ENCODE results near the gene RPS3. TPM values are rescaled to one million over a fixed set of nuclear protein-coding genes. Genes with fewer than 3 reads are reported as not detected.

The RPS3 gene
- total RNA-seq, 4 donors from 2014 or later: 1,101 to 2,606 (median 1,579) TPM

DNA sequence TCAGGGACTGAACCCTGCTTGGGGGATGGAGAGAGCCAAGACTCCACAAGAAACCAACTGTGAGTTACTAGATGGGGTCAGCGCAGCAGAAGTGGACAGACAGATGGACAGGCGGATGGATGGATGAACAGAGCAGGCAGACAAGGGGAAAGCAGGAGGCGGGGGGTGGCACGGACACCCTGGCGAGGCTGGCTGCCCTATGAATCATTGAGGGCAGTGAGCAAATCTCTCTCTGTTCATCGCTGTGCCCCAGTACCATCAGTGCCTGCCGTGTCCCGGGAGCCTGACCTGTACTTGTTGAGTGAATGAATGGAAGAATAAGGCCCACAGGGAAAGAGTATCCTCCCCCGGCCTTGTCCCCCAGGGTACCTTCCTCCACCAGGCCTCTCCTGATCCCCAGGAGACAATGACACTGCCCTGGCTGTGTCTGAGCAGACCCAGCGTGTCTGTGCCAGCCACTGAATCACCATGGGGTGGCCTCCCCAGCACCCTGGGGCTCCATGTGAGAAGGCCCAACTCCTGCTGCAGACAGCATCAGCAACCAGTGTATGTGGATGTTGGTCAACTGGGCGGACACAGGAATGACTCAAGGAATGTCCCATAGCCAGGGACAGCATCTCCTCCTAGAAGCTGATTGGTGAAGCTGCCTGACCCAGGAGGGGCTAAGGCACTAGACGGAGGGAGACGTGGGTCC lies 38.8 kb downstream of the RPS3 start:
- TF ChIP-seq POLR2A (IDR thresholded peaks at IDR 0.05): no peak
- TF ChIP-seq, protein P1, sequence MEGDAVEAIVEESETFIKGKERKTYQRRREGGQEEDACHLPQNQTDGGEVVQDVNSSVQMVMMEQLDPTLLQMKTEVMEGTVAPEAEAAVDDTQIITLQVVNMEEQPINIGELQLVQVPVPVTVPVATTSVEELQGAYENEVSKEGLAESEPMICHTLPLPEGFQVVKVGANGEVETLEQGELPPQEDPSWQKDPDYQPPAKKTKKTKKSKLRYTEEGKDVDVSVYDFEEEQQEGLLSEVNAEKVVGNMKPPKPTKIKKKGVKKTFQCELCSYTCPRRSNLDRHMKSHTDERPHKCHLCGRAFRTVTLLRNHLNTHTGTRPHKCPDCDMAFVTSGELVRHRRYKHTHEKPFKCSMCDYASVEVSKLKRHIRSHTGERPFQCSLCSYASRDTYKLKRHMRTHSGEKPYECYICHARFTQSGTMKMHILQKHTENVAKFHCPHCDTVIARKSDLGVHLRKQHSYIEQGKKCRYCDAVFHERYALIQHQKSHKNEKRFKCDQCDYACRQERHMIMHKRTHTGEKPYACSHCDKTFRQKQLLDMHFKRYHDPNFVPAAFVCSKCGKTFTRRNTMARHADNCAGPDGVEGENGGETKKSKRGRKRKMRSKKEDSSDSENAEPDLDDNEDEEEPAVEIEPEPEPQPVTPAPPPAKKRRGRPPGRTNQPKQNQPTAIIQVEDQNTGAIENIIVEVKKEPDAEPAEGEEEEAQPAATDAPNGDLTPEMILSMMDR (IDR thresholded peaks at IDR 0.05): no peak
- intact Hi-C loops (cut with DNase I): no loop called here
- Histone ChIP-seq H3K4me3 (no peak overlapping the region), H3K27me3 (peaks cover 0 to 48% (median 0%) of the 10 kb centered on the region in 4 donors), H3K27ac (no peak overlapping the region), H3K9me3 (no peaks in the 10 kb centered on the region), H3K36me3 (no peaks in the 10 kb centered on the region), H3K4me1 (peaks cover 0 to 15% (median 0%) of the 10 kb centered on the region in 3 donors)
- no peak for DNase-seq
- WGBS, 2 donors: 81 to 82% methylated on average over 9 to 11 of the region's 13 CpGs

DNA sequence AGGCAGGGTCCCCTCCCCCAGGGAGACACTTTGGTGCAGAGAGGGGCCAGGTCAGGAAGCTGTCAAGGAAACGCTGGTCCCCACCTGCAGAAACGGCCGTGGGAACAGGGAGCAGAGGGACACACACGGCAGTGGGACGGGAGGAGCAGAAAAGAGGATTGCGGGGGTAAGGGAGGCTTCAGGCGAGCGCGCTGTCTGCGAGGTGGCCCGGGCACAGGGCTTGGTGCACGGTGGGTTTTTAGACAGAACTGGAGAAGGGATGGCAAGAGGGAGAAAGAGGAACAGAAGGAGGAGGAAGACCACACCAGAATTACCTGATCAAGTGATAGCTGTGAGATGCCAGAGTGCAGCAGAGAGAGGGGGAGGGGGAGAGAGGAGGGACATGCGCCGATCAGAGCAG lies 39.7 kb downstream of the RPS3 start:
- H3K27ac ChIP-seq: no peak overlapping the region
- no peak for DNase-seq
- WGBS, 2 donors: 76 to 78% methylated on average over 14 of the region's 14 CpGs

DNA sequence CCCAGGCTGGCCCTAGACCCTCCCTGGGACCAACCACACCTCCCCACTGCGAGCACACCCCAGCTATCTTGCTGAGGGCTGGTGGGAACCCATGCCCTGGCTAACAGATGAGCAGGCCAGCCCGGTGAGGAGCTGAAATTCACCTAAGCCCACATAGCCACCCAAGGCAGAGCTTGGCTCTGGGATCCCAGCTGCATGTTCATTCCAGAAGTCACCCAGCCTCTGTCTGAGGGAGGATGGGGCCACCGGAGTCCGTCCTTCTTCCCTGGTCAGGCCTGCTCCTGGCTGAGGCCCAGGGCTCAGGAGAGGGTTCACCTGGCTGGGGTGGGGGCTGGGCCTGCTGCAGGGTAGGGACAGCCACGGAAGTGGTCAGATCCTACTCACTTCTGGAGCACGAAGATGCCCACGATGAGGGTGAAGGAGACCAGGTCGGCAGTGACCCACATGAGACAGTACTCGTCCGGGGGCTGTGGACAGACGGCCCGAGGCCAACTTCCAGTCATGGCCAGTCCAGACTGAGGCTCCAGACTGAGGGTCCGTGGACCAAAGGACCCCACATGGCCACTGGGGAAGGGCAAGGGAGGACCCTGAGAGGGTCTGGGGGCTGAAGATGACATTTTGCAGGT lies 40.3 kb downstream of the RPS3 start:
- Histone ChIP-seq H3K27ac (no peak overlapping the region), H3K36me3 (no peaks in the 10 kb centered on the region), H3K9me3 (no peaks in the 10 kb centered on the region), H3K4me1 (peaks cover 0 to 15% (median 0%) of the 10 kb centered on the region in 3 donors), H3K4me3 (no peak overlapping the region), H3K27me3 (peaks cover 0 to 51% (median 0%) of the 10 kb centered on the region in 4 donors)
- 70 to 87% methylated on average over 2 to 10 of the region's 13 CpGs for WGBS, 2 donors
- TF ChIP-seq, protein P1 (IDR thresholded peaks at IDR 0.05): no peak
- TF ChIP-seq POLR2A (IDR thresholded peaks at IDR 0.05): no peak
- intact Hi-C loops (cut with DNase I): no loop called here
- no peak for DNase-seq

More for the DNA sequence above, 39.7 kb downstream of the RPS3 start:
- intact Hi-C loops (cut with DNase I): no loop called here
- no peaks in the 10 kb centered on the region for H3K9me3 ChIP-seq
- H3K36me3 ChIP-seq: no peaks in the 10 kb centered on the region
- H3K4me3 ChIP-seq: no peak overlapping the region
- peaks cover 0 to 15% (median 0%) of the 10 kb centered on the region in 3 donors for H3K4me1 ChIP-seq
- TF ChIP-seq, protein P1 (IDR thresholded peaks at IDR 0.05): no peak
- no peak for TF ChIP-seq POLR2A (IDR thresholded peaks at IDR 0.05)
- H3K27me3 ChIP-seq: peaks cover 0 to 48% (median 0%) of the 10 kb centered on the region in 4 donors

DNA sequence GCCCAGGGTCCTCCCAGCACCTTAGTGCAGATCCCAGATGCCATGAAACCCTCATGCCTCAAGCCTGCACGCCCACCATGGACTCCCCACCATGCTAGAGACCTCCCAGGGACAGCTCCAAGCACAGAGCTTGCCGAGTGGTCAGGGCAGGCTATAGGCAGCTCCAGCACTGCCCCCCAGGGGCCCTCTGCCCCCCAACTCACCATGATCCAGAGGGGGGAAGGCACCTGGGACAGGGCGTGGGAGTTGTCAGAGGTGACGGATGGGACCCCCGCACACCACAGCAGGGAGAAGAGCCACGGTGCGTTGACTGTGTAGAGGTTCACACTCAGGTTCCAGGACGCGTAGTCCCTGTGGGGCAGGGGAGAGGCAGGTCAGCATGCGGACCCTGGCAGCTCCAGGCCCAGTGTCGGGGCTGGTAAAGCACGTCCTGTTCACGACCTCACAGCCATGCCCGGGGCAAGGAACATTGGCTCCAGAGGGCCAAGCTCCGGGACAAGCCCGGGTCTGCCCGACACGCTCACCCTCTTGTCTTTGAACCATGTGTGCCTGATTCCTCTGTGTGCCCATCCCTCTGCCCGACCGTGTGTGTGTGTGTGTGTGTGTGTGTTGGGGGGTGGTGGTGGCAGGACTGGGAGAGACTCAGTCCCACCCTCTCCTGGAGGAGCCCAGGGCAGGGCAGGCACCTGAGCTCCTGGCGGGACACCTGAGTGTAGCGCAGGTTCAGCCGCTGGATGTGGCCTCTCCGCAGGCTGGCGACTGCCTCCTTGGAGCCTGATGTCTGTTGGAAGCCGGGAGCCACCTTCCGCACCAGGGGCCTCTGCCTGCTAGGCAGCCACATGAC lies 41.9 kb downstream of the RPS3 start:
- DNase-seq: no peak
- TF ChIP-seq POLR2A (IDR thresholded peaks at IDR 0.05): no peak
- TF ChIP-seq, protein P1 (IDR thresholded peaks at IDR 0.05): no peak
- H3K27me3 ChIP-seq: peaks cover 0 to 51% (median 0%) of the 10 kb centered on the region in 4 donors
- H3K4me3 ChIP-seq: no peak overlapping the region
- H3K4me1 ChIP-seq: peaks cover 0 to 19% (median 0%) of the 10 kb centered on the region in 3 donors
- intact Hi-C loops (cut with DNase I): no loop called here
- H3K9me3 ChIP-seq: no peaks in the 10 kb centered on the region
- H3K27ac ChIP-seq: no peak overlapping the region
- H3K36me3 ChIP-seq: no peaks in the 10 kb centered on the region
- WGBS, 2 donors: 48 to 87% methylated on average over 7 to 12 of the region's 27 CpGs

All from esophagus squamous epithelium (tissue), 5 donors.